Right hindlimb (tissue), 1 donor: ENCODE results near the gene ALG5.

ENCODE experiments used
- DNase-seq: peaks from one replicate; pipeline ENCODE4 v3.0.0-alpha.2; 2018

ALG5 gene

DNA sequence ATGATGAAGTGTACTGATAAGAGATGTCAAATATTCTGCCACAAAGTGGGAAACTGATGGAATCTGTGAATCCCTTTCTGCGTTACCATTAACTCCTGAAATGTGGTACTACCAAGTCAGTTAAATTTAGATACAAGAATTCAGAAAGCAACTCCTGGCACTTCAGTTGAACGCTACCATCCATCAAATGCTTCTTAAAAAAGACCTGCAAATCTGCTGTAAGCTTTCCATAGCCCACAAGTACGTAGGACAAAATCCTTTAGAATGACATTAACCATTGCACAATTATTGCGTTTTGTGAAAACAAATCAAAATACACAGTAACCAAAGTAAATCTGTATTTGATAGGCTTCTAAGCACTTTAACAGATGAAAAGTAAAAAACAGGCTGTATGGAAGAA, 84.5 kb downstream of the ALG5 start:
- no peak for DNase-seq

DNA sequence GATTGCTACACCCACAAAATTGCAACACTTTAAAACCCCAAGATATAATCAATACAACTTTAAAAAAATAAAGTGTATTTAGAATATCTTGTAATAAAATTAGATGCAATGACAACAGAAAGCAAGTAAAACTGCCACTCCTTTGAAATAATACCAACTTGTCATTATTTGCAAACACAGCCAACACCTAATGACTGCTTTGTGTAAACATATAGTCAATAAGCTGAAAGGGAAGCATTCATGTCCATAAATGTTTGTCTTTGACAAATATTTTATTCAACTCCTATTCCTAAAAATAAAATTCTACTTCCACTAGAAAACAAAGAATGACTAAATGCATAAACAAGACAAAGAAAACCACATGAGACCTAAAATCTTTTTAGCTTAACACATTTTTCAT, 85.7 kb downstream of the ALG5 start:
- DNase-seq = no peak

DNA sequence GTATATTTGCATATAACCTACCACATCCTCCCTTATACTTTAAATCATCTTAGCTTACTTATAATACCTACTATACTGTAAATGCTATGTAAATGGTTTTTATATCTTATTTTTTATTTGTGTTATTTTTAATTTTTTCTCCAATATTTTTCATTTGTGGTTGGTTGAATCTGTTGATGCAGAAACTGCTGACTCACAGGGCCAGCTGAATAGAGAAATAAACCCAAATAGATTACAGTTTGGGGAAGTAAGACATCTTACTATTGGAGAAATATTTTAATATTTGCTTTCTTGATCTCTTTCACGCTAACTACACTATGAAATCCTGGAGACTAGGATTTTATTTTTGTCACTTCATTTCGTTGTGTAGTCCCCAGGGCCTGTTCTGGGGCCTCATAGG, 86.2 kb downstream of the ALG5 start:
- no peak for DNase-seq

DNA sequence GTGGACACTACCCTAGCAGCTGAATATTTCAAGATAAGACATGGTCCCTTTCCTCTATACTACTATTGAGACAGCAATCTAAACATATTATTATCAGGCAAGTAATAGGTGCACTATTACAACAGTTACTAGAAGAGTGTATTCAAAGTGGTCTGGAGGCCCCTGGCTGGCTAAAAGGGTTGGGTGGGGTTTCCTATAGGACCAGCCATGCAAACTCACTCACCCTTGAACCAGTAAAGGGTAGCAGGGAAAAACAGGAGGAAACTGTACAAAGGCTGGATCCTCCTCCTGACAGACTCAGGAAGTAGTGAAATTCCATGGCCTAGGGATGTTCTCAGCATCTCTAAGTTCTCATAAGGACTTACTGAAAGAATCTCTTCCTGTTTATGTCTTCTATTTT, 86.8 kb downstream of the ALG5 start:
- DNase-seq = no peak

- no peak for DNase-seq
Measured at GRCh38 chr13:36910545-36910944, 88.6 kb downstream of the ALG5 start.

DNA sequence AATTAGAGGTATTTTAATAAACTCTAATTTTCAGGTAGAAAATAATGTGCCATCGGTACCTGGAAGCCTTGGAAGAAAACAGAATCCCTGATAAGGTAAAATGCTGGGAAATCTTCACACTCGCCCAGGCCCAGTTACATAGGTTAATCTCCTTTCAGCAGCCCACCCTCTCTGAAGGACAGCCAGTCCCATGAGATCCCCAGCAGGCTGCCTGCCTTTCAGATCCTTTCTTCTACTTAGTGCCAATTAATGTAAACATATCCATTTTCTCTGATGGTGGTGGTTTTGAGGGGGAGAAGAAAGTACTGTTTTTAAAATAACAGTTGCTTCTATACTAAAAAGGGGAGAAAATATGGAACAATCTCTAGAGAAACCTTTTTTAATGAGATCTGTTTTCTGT, 91.3 kb downstream of the ALG5 start:
- DNase-seq = no peak

DNA sequence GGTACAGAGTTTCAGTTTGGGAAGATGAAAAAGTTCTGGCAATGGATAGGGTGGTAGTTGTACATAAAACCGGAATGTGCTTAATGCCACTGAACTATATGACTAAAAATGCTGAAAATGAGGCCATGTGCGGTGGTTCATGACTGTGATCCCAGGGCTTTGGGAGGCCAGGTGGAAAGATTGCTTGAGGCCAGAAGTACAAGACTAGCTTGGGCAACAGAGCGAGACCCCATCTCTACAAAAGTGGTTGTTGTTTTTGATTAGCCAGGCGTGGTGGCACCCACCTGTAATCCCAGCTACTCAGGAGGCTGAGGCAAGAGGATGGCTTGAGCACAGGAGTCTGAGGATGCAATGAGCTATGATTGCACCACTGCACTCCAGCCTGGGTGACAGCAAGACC, 91.9 kb downstream of the ALG5 start:
- no peak for DNase-seq

GRCh38 chr13:36905944-36906343, 93.2 kb downstream of the ALG5 start:
- no peak for DNase-seq

DNA sequence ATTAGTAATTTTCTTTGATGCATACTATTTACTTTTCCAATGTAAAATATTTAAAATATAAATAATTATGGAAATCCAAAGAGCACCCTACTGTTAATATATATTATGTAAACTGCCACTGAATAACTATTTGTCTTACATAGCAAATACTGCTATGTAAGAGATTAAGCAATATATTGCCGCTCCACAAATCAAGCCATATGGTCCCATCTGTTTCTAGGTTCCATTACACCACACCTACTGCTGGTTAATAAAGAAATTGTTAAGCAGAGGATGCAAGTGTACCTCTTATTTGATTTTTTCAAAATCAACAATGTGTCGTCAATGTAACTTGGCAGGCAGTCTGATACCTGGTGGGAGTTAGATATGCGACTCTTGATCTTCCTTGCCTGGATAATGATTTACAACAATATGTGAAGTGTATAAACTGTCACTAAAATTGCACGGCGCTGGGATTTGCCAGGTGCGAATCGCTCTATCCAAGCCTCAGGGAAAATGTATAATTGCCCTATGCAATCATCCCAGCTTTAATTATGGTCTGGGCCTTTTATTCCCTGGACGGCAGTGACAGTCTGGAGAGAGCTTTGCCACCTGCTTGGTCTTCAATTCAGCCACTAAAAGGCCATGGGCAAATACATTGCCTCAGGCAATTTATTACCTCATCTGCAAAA, 95.1 kb downstream of the ALG5 start:
- DNase-seq = no peak
